Lung (tissue), 12 donors: ENCODE results near the gene PHLPP1. TPM values are rescaled to one million over a fixed set of nuclear protein-coding genes. Genes with fewer than 3 reads are reported as not detected.
A peak's percentile ranks its signal among the peaks of the same experiment; 100 is the strongest.

ENCODE experiments used
- ATAC-seq: fragments of 200-7000 bp; cut with Tn5 transposase; one replicate; pipeline ENCODE4 v1.9.1; 2020; ENCODE audit warnings: moderate number of reproducible peaks; ENCODE audit not compliant: insufficient read depth, low FRiP score
- DNase-seq, 3 donors: peaks; one replicate each; pipeline ENCODE4 v3.0.0-alpha.2; 2013 to 2017
- H3K27ac ChIP-seq, 2 donors: one replicate each; pipeline ENCODE4 v1.5.1; 2013; ENCODE audit warnings: mild to moderate bottlenecking in 2 of 2, moderate library complexity in 2 of 2, control low read depth in 1 of 2, inconsistent platforms in 1 of 2, low read depth in 1 of 2, low read length in 1 of 2
- H3K27me3 ChIP-seq, 3 donors: one replicate each; pipeline ENCODE4 v1.5.1; 2013; ENCODE audit warnings: low read length in 2 of 3; ENCODE audit not compliant: control insufficient read depth in 3 of 3, insufficient read depth in 3 of 3
- H3K36me3 ChIP-seq, 4 donors: one replicate each; pipeline ENCODE4 v1.5.1; 2013; ENCODE audit warnings: low read length in 4 of 4, mild to moderate bottlenecking in 1 of 4, moderate library complexity in 1 of 4; ENCODE audit not compliant: control insufficient read depth in 4 of 4, insufficient read depth in 4 of 4
- H3K4me1 ChIP-seq, 5 donors: one replicate each; pipeline ENCODE4 v1.5.1; 2013; ENCODE audit warnings: low read length in 5 of 5, mild to moderate bottlenecking in 2 of 5, moderate library complexity in 1 of 5; ENCODE audit not compliant: control insufficient read depth in 5 of 5, insufficient read depth in 5 of 5
- H3K4me3 ChIP-seq: one replicate; pipeline ENCODE4 v1.5.1; 2013; ENCODE audit warnings: mild to moderate bottlenecking, control low read depth, moderate library complexity
- H3K9ac ChIP-seq, 2 donors: one replicate each; pipeline ENCODE4 v1.5.1; 2013; ENCODE audit warnings: low read length in 2 of 2, control low read depth in 1 of 2; ENCODE audit not compliant: insufficient read depth in 1 of 2
- H3K9me3 ChIP-seq, 4 donors: one replicate each; pipeline ENCODE4 v1.5.1; 2013; ENCODE audit warnings: low read length in 3 of 4, mild to moderate bottlenecking in 1 of 4, moderate library complexity in 1 of 4; ENCODE audit not compliant: control insufficient read depth in 4 of 4, insufficient read depth in 3 of 4
- WGBS, 2 donors: extraction: QIAGEN DNeasy Blood & Tissue Kit; methylation state at CpG; one replicate each; pipeline ENCODE4 v1.1.7; 2013; 5-methylcytosine and 5-hydroxymethylcytosine counted together
- polyA plus RNA-seq, 2 donors: library from polyadenylated mRNA; stranded (reverse); fragments of 200-250 nt; gene quantifications; one replicate each; pipeline ENCODE4 v1.2.1, GENCODE V29; 2013
- total RNA-seq, 2 donors: library from RNA; depleted of rRNA in 1 of 2; stranded (reverse); fragments of >200 nt in 1 of 2; gene quantifications; one replicate each; pipeline ENCODE4 v1.2.1, GENCODE V29; 2014 to 2021
- TF ChIP-seq, protein P1 (sequence below): IDR thresholded peaks from 2 replicates; pipeline ENCODE4 v1.5.1; 2012; ENCODE audit warnings: mild to moderate bottlenecking; ENCODE audit errors: control extremely low read depth, extremely low read depth
- donor health status: control.
- donor health status: control.
- donor health status: Bipolar disorder and iron deficiency.
- donor health status: healthy.
- donor health status: DM: yes; HTN: yes; CAD: no.

PHLPP1 gene
- total and polyA plus RNA-seq, 4 donors, result 2.3 to 29.2 (median 7.9) TPM

DNA sequence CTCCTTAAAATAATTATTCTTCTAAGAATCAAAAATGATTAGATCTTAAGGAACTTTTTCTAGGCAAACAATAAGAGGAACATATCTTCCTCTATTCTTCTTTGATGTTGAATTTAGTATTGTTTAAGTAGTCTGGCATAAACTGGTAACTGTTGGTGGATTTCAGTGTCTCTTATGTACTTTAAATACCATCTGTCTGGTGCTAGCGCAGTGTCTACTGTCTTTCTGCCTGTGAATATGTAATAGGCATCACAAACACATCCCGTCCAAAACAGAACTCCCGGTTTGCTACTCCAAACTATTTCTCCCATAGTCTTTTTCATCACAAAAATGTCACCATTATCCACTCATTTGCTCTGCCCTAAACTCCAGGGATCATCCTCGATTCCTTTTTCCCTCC is 281.7 kb downstream of the PHLPP1 start:
- Histone ChIP-seq H3K27ac (no peak overlapping the region), H3K4me3 (no peak overlapping the region), H3K9me3 (no peaks in the 10 kb centered on the region), H3K27me3 (no peaks in the 10 kb centered on the region), H3K9ac (no peak overlapping the region), H3K4me1 (peaks cover 0 to 5% (median 0%) of the 10 kb centered on the region in 5 donors), H3K36me3 (no peaks in the 10 kb centered on the region)
- 74 to 86% methylated on average over 4 of the region's 4 CpGs for WGBS, 2 donors
- DNase-seq (no peak), ATAC-seq (no peak)
- TF ChIP-seq, protein P1, sequence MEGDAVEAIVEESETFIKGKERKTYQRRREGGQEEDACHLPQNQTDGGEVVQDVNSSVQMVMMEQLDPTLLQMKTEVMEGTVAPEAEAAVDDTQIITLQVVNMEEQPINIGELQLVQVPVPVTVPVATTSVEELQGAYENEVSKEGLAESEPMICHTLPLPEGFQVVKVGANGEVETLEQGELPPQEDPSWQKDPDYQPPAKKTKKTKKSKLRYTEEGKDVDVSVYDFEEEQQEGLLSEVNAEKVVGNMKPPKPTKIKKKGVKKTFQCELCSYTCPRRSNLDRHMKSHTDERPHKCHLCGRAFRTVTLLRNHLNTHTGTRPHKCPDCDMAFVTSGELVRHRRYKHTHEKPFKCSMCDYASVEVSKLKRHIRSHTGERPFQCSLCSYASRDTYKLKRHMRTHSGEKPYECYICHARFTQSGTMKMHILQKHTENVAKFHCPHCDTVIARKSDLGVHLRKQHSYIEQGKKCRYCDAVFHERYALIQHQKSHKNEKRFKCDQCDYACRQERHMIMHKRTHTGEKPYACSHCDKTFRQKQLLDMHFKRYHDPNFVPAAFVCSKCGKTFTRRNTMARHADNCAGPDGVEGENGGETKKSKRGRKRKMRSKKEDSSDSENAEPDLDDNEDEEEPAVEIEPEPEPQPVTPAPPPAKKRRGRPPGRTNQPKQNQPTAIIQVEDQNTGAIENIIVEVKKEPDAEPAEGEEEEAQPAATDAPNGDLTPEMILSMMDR, result no peak

DNA sequence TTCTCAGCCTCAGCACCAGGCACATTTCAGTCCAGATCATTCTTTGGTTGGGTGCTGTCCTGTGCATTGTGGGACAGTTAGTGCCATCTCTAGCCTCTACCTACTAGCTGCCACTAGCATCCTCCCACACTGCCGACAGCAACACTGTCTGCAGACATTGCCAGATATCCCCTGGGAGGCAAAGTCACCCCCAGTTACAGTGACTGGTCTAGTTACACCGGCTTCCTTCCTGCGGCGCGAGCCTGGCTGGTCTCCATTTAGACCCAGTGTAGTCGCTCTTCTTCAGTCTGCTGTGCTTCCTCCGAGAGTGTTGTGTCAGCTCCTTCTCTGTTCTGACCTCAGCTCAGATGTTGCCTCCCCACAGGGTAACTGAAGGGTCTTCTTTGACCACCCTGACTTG is 283.1 kb downstream of the PHLPP1 start:
- ATAC-seq (no peak), DNase-seq (no peak)
- WGBS, 2 donors, result 80 to 89% methylated on average over 7 of the region's 7 CpGs
- Histone ChIP-seq H3K4me1 (peaks cover 0 to 5% (median 0%) of the 10 kb centered on the region in 5 donors), H3K9me3 (no peaks in the 10 kb centered on the region), H3K4me3 (no peak overlapping the region), H3K9ac (no peak overlapping the region), H3K27ac (no peak overlapping the region), H3K27me3 (no peaks in the 10 kb centered on the region), H3K36me3 (no peaks in the 10 kb centered on the region)
- TF ChIP-seq, protein P1, result no peak

DNA sequence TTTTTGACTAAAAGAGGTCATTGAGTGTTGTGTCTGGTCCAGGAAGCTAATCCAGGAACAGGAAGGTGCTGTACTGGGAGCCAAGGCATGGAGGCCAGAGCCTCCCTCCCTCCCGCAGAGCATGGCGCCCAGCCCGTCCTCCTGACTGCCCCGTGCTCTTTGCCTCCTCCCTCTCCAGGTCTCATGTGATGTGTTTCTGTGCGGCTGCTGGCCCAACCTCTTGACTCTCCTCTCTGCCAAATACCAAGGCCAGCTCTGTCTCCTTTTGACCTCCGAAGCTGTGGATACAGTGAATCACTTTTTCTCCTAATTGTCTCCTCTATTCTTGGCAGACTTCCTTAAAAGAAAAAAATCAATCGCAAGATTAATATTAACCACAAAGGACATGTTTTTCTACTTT is 284.1 kb downstream of the PHLPP1 start:
- Histone ChIP-seq H3K9me3 (no peaks in the 10 kb centered on the region), H3K36me3 (no peaks in the 10 kb centered on the region), H3K27me3 (no peaks in the 10 kb centered on the region), H3K4me1 (peaks cover 0 to 5% (median 0%) of the 10 kb centered on the region in 5 donors), H3K27ac (no peak overlapping the region), H3K9ac (no peak overlapping the region), H3K4me3 (no peak overlapping the region)
- DNase-seq (peak in 2 of 3 donors; percentile 30 to 52), ATAC-seq (peak; percentile 21)
- 64 to 83% methylated on average over 7 of the region's 7 CpGs for WGBS, 2 donors
- TF ChIP-seq, protein P1, result no peak

DNA sequence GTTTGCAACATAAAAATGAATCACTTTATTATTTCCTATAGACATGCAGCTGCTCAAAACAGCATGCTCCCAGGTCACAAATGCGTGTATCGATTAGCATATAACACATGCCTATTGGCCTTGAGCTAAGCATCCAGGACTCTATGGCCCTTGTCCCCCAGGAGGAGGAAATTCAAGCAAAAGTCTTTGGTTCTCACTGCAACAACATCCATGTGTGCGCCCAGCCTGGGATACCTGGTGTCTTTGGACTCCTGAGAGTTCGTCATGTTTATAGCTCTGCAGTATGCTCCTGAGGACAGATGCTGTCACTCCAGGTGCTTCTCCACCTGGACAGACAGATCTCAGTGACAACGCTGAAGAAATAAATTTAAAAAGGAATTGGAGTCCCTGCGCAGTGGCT is 284.6 kb downstream of the PHLPP1 start:
- WGBS, 2 donors, result 94 to 95% methylated on average over 6 of the region's 6 CpGs
- ATAC-seq (no peak), DNase-seq (no peak)
- no peak overlapping the region for H3K4me3 ChIP-seq
- H3K9ac ChIP-seq, result no peak overlapping the region
- H3K27ac ChIP-seq, result no peak overlapping the region
- H3K9me3 ChIP-seq, result no peaks in the 10 kb centered on the region
- no peaks in the 10 kb centered on the region for H3K36me3 ChIP-seq
- peaks cover 0 to 5% (median 0%) of the 10 kb centered on the region in 5 donors for H3K4me1 ChIP-seq
- H3K27me3 ChIP-seq, result no peaks in the 10 kb centered on the region
- TF ChIP-seq, protein P1, result no peak
